ENCODE measurements around the gene SDK1. TPM values are rescaled to one million over a fixed set of nuclear protein-coding genes. Genes with fewer than 3 reads are reported as not detected.

SDK1 gene
- total RNA-seq, 1 donor, result 0.27 TPM

DNA sequence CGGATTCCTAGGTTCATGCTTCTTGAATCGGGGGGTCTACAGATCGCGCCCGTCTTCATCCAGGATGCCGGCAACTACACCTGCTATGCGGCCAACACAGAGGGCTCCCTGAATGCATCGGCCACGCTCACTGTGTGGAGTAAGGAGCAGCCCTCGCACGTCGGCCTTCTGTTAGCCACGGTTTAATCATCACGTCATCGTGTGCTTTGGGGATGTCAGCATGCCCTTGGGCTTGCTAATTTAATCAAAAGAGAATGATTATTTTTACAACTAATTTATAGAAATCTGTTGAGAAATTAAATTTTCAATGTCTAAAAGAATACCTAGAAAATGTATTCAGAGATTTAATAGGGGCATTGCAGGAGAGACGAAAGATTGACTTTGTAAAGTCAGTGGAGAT, 668.2 kb downstream of the SDK1 start:
- H3K4me3 ChIP-seq (ENCODE audit: low read depth, low read length), result no peak overlapping the region
- no peak for DNase-seq (ENCODE audit: low read depth)
- TF ChIP-seq, protein P1, sequence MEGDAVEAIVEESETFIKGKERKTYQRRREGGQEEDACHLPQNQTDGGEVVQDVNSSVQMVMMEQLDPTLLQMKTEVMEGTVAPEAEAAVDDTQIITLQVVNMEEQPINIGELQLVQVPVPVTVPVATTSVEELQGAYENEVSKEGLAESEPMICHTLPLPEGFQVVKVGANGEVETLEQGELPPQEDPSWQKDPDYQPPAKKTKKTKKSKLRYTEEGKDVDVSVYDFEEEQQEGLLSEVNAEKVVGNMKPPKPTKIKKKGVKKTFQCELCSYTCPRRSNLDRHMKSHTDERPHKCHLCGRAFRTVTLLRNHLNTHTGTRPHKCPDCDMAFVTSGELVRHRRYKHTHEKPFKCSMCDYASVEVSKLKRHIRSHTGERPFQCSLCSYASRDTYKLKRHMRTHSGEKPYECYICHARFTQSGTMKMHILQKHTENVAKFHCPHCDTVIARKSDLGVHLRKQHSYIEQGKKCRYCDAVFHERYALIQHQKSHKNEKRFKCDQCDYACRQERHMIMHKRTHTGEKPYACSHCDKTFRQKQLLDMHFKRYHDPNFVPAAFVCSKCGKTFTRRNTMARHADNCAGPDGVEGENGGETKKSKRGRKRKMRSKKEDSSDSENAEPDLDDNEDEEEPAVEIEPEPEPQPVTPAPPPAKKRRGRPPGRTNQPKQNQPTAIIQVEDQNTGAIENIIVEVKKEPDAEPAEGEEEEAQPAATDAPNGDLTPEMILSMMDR (IDR thresholded peaks at IDR 0.05; ENCODE audit: insufficient read depth, low read length), result no peak

DNA sequence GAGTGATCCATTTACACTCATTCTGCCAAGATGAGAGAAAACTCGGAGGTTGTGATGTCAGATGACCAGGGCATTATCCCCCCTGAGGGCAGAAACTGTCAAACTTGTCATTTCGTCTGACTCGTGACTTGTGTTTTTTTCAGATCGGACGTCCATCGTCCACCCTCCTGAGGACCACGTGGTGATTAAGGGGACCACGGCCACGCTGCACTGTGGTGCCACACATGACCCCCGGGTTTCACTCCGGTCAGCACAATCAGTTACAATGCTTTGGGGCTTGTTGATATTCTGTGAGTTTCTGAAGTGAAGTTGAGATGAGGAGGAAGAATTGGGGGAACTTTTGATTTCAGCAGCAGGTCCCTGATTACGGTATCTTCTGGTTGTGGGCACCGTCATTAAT, 670.3 kb downstream of the SDK1 start:
- no peak for DNase-seq (ENCODE audit: low read depth)
- no peak overlapping the region for H3K4me3 ChIP-seq (ENCODE audit: low read depth, low read length)
- TF ChIP-seq, protein P1 (IDR thresholded peaks at IDR 0.05; ENCODE audit: insufficient read depth, low read length), result no peak

DNA sequence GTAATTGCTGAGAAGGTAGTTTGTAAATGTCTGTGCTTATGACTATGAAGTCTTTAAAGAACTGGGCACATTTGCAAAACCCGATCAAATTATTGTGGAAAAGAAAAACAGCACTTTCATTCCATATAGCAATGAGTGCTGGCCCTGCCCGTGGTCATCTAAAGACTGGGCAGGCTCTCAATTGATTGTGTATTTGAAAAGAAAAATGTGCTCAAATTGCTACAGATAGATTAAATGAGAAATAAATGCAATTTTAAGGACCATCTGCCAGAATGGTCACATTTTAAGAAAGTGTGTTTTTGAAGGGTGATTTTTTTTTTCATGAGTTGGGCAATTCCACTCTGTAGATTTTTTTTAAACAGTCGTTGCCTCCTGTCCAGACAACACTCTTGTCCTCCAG, 672.2 kb downstream of the SDK1 start:
- DNase-seq (ENCODE audit: low read depth), result no peak
- TF ChIP-seq, protein P1 (IDR thresholded peaks at IDR 0.05; ENCODE audit: insufficient read depth, low read length), result no peak
- H3K4me3 ChIP-seq (ENCODE audit: low read depth, low read length), result no peak overlapping the region

DNA sequence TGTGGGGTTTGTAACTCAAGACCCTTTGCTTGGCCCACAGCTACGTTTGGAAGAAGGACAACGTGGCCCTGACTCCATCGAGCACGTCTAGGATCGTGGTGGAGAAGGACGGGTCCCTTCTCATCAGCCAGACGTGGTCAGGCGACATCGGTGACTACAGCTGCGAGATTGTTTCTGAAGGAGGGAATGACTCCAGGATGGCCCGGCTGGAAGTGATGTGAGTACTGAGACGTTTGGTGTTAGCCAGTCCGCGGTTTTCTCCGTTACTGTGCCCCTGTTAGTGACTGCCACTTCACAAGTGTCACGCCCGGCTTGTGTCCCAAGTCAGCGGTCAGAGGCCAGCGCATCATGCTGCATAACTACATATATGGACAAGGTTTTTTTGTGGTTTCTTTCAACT, 673.3 kb downstream of the SDK1 start:
- no peak overlapping the region for H3K4me3 ChIP-seq (ENCODE audit: low read depth, low read length)
- no peak for DNase-seq (ENCODE audit: low read depth)
- TF ChIP-seq, protein P1 (IDR thresholded peaks at IDR 0.05; ENCODE audit: insufficient read depth, low read length), result no peak

DNA sequence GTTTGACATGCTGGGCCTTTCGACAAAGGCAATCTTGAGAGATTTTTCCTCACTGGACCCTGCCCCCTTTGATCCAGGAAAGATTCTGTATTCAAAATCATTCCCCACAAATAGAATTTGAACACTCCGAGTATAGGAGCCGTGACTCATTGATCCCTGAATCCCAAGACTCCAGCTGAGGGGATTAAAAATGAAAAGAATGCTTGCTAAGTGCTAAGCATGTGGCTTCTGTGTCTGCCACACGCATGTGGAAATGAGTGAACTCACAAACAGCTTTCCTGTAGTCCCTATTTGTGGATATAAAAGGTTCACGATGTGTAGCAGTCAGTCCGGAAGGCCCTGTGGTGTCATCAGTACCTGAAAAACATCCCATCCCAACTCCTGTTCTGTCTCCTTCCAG, 674.3 kb downstream of the SDK1 start:
- no peak overlapping the region for H3K4me3 ChIP-seq (ENCODE audit: low read depth, low read length)
- DNase-seq (ENCODE audit: low read depth), result no peak
- TF ChIP-seq, protein P1 (IDR thresholded peaks at IDR 0.05; ENCODE audit: insufficient read depth, low read length), result no peak

DNA sequence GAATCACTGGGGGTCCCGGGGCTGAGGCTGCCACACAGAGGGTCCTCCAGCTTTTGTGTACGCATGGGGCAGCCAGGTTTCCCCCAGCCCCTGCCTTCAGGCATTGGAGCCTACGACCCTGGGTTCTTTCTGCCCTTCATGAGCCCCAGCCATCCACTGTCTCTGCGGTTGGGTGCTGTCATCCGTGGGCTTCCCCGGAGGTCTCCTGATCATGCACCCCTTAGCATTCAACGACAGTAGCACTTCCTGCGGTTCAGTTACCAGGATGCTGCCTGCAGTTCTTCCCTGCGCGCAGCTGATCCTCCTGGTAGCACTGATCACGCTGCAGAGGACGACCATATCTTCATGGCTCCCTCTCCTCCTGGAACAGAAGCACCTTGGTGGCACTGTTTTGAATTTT, 676.3 kb downstream of the SDK1 start:
- TF ChIP-seq, protein P1 (IDR thresholded peaks at IDR 0.05; ENCODE audit: insufficient read depth, low read length), result no peak
- no peak overlapping the region for H3K4me3 ChIP-seq (ENCODE audit: low read depth, low read length)
- DNase-seq (ENCODE audit: low read depth), result no peak

DNA sequence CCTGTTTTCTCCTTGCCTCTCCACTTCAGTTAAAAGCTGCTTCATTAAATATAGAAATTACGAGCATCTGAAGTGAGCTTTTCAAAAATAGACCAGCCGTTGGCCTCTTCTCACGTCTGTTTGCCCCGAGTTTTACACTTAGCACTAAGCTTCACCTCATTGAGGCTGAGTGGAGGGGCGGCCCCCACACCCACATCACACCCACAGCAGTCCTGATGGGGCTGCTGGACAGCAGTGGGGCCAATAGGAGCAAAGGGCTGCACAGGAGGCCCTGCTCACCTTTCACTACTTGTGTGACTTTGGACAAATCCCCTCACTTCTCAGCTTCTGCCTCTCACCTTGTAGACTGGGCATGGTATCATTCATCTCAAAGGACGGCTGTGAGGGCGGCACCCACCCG, 677.8 kb downstream of the SDK1 start:
- DNase-seq (ENCODE audit: low read depth), result no peak
- no peak overlapping the region for H3K4me3 ChIP-seq (ENCODE audit: low read depth, low read length)
- TF ChIP-seq, protein P1 (IDR thresholded peaks at IDR 0.05; ENCODE audit: insufficient read depth, low read length), result no peak

All from fibroblast of the aortic adventitia (primary cell).